Uterus (tissue), 2 donors: Measurements from ENCODE around the gene NMS.

Experiments used
- POLR2A ChIP-seq, 2 donors: fragments of 450-650 bp; IDR thresholded peaks; one replicate each; pipeline ENCODE4 v1.6.1; 2016; ENCODE audit warnings: antibody characterized with exemption in 2 of 2, mild to moderate bottlenecking in 1 of 2, moderate library complexity in 1 of 2
- TF ChIP-seq, protein P1 (sequence below), 4 experiments: fragments of 200-600 bp in 2 of 4; fragments of 450-650 bp in 2 of 4; sonication (generic) in 2 of 4; IDR thresholded peaks; one replicate each; pipeline ENCODE4 v1.5.1; 2016 to 2019; ENCODE audit warnings: antibody characterized with exemption in 4 of 4, mild to moderate bottlenecking in 2 of 4, moderate library complexity in 1 of 4

- TF ChIP-seq, protein P1, sequence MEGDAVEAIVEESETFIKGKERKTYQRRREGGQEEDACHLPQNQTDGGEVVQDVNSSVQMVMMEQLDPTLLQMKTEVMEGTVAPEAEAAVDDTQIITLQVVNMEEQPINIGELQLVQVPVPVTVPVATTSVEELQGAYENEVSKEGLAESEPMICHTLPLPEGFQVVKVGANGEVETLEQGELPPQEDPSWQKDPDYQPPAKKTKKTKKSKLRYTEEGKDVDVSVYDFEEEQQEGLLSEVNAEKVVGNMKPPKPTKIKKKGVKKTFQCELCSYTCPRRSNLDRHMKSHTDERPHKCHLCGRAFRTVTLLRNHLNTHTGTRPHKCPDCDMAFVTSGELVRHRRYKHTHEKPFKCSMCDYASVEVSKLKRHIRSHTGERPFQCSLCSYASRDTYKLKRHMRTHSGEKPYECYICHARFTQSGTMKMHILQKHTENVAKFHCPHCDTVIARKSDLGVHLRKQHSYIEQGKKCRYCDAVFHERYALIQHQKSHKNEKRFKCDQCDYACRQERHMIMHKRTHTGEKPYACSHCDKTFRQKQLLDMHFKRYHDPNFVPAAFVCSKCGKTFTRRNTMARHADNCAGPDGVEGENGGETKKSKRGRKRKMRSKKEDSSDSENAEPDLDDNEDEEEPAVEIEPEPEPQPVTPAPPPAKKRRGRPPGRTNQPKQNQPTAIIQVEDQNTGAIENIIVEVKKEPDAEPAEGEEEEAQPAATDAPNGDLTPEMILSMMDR (IDR thresholded peaks at IDR 0.05) = no peak
- TF ChIP-seq POLR2A (IDR thresholded peaks at IDR 0.05) = no peak
Measured at GRCh38 chr2:100446696-100447095, 23.6 kb upstream of the NMS start.
